A673 (cell line): ENCODE data around the gene BEAN1. TPM values are rescaled to one million over a fixed set of nuclear protein-coding genes. Genes with fewer than 3 reads are reported as not detected.
"Not testable (repeated sequence)": the region's sequence is repeated elsewhere in the genome, so short reads cannot be mapped to it uniquely, and the experiment has no call there.

Experiments
- BruUV-seq: library from RNA; stranded (reverse); fragments of 400-500 nt; replicated peaks from 2 replicates; lab custom pipeline; 2021; lab: Mats Ljungman, UMichigan
- CTCF ChIA-PET: fragments of 300-600 bp; sonication (Branson Sonifier 250); formaldehyde crosslinking; loops from one replicate; lab custom pipeline; 2022; ENCODE audit warnings: antibody characterized with exemption; lab: Charles Lee
- POLR2A ChIA-PET: fragments of 300-600 bp; sonication (Branson Sonifier 250); formaldehyde crosslinking; loops from one replicate; lab custom pipeline; 2022; ENCODE audit warnings: antibody characterized with exemption; ENCODE audit not compliant: low non-redundant PET; lab: Charles Lee
- DNase-seq: peaks from one replicate; pipeline ENCODE4 v3.0.0-alpha.2; 2015; ENCODE audit warnings: low spot score
- H3K27ac ChIP-seq: fragments of 200-600 bp; sonication (generic); 2 replicates; pipeline ENCODE4 v1.5.1; 2016; ENCODE audit warnings: mixed run types, low read depth, mild to moderate bottlenecking, mixed read lengths, antibody characterized with exemption, low read length; ENCODE audit not compliant: poor library complexity, severe bottlenecking
- H3K27me3 ChIP-seq: fragments of 200-600 bp; sonication (generic); replicated peaks from 2 replicates; pipeline ENCODE4 v1.6.1; 2017; ENCODE audit warnings: mixed run types, low read depth, mild to moderate bottlenecking, mixed read lengths, antibody characterized with exemption, low read length; ENCODE audit not compliant: insufficient read depth, poor library complexity
- H3K36me3 ChIP-seq: fragments of 200-600 bp; sonication (generic); 2 replicates; pipeline ENCODE4 v1.6.1; 2016; ENCODE audit warnings: mixed run types, mild to moderate bottlenecking, mixed read lengths, antibody characterized with exemption, low read length; ENCODE audit not compliant: insufficient read depth, poor library complexity, severe bottlenecking
- H3K4me1 ChIP-seq: fragments of 200-600 bp; sonication (generic); 2 replicates; pipeline ENCODE4 v1.6.1; 2017; ENCODE audit warnings: mixed run types, mild to moderate bottlenecking, mixed read lengths, antibody characterized with exemption, low read length; ENCODE audit not compliant: insufficient read depth, poor library complexity, severe bottlenecking
- H3K4me3 ChIP-seq: fragments of 200-600 bp; sonication (generic); 2 replicates; pipeline ENCODE4 v1.5.1; 2016; ENCODE audit warnings: low read depth, mixed run types, mild to moderate bottlenecking, mixed read lengths, low read length; ENCODE audit not compliant: poor library complexity, severe bottlenecking
- H3K9me3 ChIP-seq: fragments of 200-600 bp; sonication (generic); 2 replicates; pipeline ENCODE4 v1.6.1; 2016; ENCODE audit warnings: mixed run types, low read depth, mild to moderate bottlenecking, mixed read lengths, antibody characterized with exemption, low read length; ENCODE audit not compliant: poor library complexity, severe bottlenecking
- EZH2 ChIP-seq: fragments of 200-600 bp; sonication (generic); IDR thresholded peaks from 2 replicates; pipeline ENCODE4 v1.6.1; 2017; ENCODE audit warnings: borderline replicate concordance, low read depth, mild to moderate bottlenecking, mixed read lengths, antibody characterized with exemption, low read length; ENCODE audit not compliant: poor library complexity, severe bottlenecking
- intact Hi-C: fragments of 100-400 bp; cut with micrococcal nuclease; formaldehyde crosslinking; loops from one replicate; pipeline ENCODE4 v1.10.0; 2022; ENCODE audit not compliant: unreplicated experiment
- total RNA-seq: library from RNA; stranded (reverse); gene quantifications from 2 replicates; pipeline ENCODE4 v1.2.3, GENCODE V29; 2021
- TF ChIP-seq, protein P1 (sequence below): fragments of 300-800, 200-600 bp; sonication (generic); conservative IDR thresholded peaks from 2 replicates; pipeline ENCODE4 v1.5.1; 2017; ENCODE audit warnings: low read depth, mild to moderate bottlenecking, antibody characterized with exemption, low read length, moderate library complexity, mixed read lengths

BEAN1 gene
- total RNA-seq, 1 experiment from 2014 or later: not detected

- Histone ChIP-seq H3K4me1 (no peaks in the 10 kb centered on the region), H3K27me3 (no peaks in the 10 kb centered on the region), H3K9me3 (no peaks in the 10 kb centered on the region), H3K27ac (no peak overlapping the region), H3K36me3 (no peaks in the 10 kb centered on the region), H3K4me3 (no peak overlapping the region)
- ChIA-PET POLR2A (no interaction called here), CTCF (no interaction called here)
- TF ChIP-seq, protein P1, sequence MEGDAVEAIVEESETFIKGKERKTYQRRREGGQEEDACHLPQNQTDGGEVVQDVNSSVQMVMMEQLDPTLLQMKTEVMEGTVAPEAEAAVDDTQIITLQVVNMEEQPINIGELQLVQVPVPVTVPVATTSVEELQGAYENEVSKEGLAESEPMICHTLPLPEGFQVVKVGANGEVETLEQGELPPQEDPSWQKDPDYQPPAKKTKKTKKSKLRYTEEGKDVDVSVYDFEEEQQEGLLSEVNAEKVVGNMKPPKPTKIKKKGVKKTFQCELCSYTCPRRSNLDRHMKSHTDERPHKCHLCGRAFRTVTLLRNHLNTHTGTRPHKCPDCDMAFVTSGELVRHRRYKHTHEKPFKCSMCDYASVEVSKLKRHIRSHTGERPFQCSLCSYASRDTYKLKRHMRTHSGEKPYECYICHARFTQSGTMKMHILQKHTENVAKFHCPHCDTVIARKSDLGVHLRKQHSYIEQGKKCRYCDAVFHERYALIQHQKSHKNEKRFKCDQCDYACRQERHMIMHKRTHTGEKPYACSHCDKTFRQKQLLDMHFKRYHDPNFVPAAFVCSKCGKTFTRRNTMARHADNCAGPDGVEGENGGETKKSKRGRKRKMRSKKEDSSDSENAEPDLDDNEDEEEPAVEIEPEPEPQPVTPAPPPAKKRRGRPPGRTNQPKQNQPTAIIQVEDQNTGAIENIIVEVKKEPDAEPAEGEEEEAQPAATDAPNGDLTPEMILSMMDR: no peak
- no peak for TF ChIP-seq EZH2
- intact Hi-C loops: no loop called here
- no TSS peak for BruUV-seq
- no peak for DNase-seq
Observed at GRCh38 chr16:66451548-66451947, 24.5 kb downstream of the BEAN1 start.

DNA sequence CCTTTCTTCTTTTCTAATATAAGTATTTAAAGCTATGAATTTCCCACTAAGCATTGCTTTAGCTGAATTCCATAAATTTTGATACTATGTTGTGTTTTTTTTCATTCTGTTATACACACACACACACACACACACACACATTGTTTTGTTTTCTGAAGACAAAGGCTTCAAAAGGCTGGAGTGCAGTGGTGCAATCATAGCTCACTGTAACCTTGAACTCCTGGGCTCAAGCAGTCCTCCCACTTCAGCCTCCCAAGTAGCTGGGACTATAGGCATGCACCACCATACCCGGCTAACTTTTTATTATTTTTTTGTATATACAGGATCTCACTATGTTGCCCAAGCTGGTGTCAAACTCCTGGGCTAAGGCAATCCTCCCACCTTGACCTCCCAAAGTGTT lies 26.1 kb downstream of the BEAN1 start:
- intact Hi-C loops, DNase-seq, H3K27ac ChIP-seq, H3K4me3 ChIP-seq, POLR2A ChIA-PET, H3K27me3 ChIP-seq, H3K9me3 ChIP-seq, H3K36me3 ChIP-seq, BruUV-seq, H3K4me1 ChIP-seq: not testable (repeated sequence)
- CTCF ChIA-PET: interaction anchor here (0.6 to 0.7 kb wide), 2 partner anchors 30 to 377 kb away, joined by 3 read pairs; partner anchors contain the start of gene NAE1

GRCh38 chr16:66454751-66455150 lies 27.7 kb downstream of the BEAN1 start:
- Histone ChIP-seq H3K27ac (no peak overlapping the region), H3K27me3 (no peaks in the 10 kb centered on the region), H3K9me3 (no peaks in the 10 kb centered on the region), H3K36me3 (no peaks in the 10 kb centered on the region), H3K4me1 (no peaks in the 10 kb centered on the region), H3K4me3 (no peak overlapping the region)
- POLR2A ChIA-PET: no interaction called here
- BruUV-seq: no TSS peak
- DNase-seq: no peak
- CTCF ChIA-PET: no interaction called here
- intact Hi-C loops: no loop called here
- TF ChIP-seq EZH2: no peak
- TF ChIP-seq, protein P1: no peak

DNA sequence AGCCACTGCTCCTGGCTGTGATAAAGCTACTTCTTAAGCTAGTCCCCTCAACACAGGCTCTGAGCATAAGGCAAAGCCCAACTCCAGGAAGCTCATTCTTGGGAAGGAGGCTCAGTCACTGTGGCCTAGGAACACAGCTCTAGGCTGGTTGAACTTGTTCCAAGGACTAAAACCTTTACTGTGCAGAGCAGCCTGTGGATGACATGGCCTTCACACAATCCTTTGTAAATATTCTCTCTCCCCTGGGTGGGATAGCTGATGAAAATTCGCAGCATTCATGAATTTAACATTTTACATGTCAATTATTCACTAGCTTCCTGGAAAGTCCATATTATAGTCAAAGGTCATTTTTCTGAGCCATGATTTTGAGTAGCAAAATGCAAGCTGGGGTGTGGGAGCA lies 28.9 kb downstream of the BEAN1 start:
- ChIA-PET POLR2A (no interaction called here), CTCF (no interaction called here)
- Histone ChIP-seq H3K9me3 (no peaks in the 10 kb centered on the region), H3K4me3 (no peak overlapping the region), H3K27ac (no peak overlapping the region), H3K27me3 (no peaks in the 10 kb centered on the region), H3K36me3 (no peaks in the 10 kb centered on the region), H3K4me1 (no peaks in the 10 kb centered on the region)
- intact Hi-C loops: no loop called here
- TF ChIP-seq, protein P1: no peak
- no peak for TF ChIP-seq EZH2
- no peak for DNase-seq
- no TSS peak for BruUV-seq
